Measurements from ENCODE around the gene BEGAIN.

DNA sequence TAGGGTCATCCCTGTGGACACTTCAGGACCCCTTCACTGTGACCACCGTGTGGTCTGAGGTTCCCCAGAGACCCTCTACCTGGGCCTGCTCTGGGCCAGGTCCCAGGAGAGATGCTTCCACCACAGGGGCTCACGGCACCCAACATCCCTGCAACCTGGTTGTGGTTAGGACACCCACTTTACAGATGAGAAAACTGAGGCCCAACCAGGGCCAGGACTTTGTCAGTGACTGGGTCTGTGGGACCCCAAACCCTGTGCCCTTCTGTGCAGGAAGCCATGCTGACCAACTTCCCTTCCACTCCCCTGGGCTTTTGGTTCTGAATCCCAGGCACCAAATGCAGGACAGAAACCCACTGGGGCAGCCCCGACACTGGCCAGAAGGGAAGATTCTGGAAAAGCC is 21.6 kb downstream of the BEGAIN start:
- TF ChIP-seq, protein P1, sequence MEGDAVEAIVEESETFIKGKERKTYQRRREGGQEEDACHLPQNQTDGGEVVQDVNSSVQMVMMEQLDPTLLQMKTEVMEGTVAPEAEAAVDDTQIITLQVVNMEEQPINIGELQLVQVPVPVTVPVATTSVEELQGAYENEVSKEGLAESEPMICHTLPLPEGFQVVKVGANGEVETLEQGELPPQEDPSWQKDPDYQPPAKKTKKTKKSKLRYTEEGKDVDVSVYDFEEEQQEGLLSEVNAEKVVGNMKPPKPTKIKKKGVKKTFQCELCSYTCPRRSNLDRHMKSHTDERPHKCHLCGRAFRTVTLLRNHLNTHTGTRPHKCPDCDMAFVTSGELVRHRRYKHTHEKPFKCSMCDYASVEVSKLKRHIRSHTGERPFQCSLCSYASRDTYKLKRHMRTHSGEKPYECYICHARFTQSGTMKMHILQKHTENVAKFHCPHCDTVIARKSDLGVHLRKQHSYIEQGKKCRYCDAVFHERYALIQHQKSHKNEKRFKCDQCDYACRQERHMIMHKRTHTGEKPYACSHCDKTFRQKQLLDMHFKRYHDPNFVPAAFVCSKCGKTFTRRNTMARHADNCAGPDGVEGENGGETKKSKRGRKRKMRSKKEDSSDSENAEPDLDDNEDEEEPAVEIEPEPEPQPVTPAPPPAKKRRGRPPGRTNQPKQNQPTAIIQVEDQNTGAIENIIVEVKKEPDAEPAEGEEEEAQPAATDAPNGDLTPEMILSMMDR (IDR thresholded peaks at IDR 0.05) = no peak
- TF ChIP-seq POLR2A (IDR thresholded peaks at IDR 0.05) = no peak

Data from suprapubic skin (tissue), 3 donors.